H1 (cell line): ENCODE results near the gene IL31. TPM values are rescaled to one million over a fixed set of nuclear protein-coding genes. Genes with fewer than 3 reads are reported as not detected.
A peak's percentile ranks its signal among the peaks of the same experiment; 100 is the strongest.

ENCODE experiments used
- CTCF ChIA-PET: fragments of 300-600 bp; sonication (Branson Sonifier 250); formaldehyde crosslinking; loops from one replicate; lab custom pipeline; 2021; ENCODE audit not compliant: partially characterized antibody; lab: Charles Lee
- POLR2A ChIA-PET: fragments of 300-600 bp; sonication (Branson Sonifier 250); formaldehyde crosslinking; loops from one replicate; lab custom pipeline; 2021; ENCODE audit warnings: inconsistent platforms; ENCODE audit not compliant: partially characterized antibody; lab: Charles Lee
- DNase-seq, 2 experiments: peaks; one replicate each; pipeline versions ENCODE4 v3.0.0 to v3.0.0-alpha.2; 2010 to 2022; ENCODE audit warnings: low spot score in 2 of 2, low read depth in 1 of 2, mixed read lengths in 1 of 2
- FAIRE-seq: peaks from 2 replicates; lab custom pipeline; 2011; peaks lifted over from hg19 to GRCh38; lab: Jason Lieb, UNC
- H2AFZ ChIP-seq: 2 replicates; pipeline ENCODE4 v1.8.1; 2012; ENCODE audit warnings: low read length, inconsistent platforms
- H2AK5ac ChIP-seq: 2 replicates; pipeline ENCODE4 v1.6.1; 2013; ENCODE audit warnings: low read depth, low read length
- H2BK120ac ChIP-seq: replicated peaks from 2 replicates; pipeline ENCODE3; 2013; ENCODE audit warnings: low read depth, low read length, inconsistent platforms
- H2BK12ac ChIP-seq: 2 replicates; pipeline ENCODE4 v1.6.1; 2013; ENCODE audit warnings: low read depth, low read length
- H2BK15ac ChIP-seq: 2 replicates; pipeline ENCODE4 v1.6.1; 2013; ENCODE audit warnings: low read length
- H2BK20ac ChIP-seq: 2 replicates; pipeline ENCODE4 v1.6.1; 2013; ENCODE audit warnings: low read length
- H2BK5ac ChIP-seq: 2 replicates; pipeline ENCODE4 v1.6.1; 2013; ENCODE audit warnings: low read depth, low read length
- H3K14ac ChIP-seq: 2 replicates; pipeline ENCODE4 v1.6.1; 2013; ENCODE audit warnings: inconsistent platforms; ENCODE audit not compliant: insufficient read length
- H3K18ac ChIP-seq: 2 replicates; pipeline ENCODE4 v1.6.1; 2013; ENCODE audit warnings: low read length; ENCODE audit errors: extremely low read depth
- H3K23ac ChIP-seq: 2 replicates; pipeline ENCODE4 v1.6.1; 2013; ENCODE audit warnings: inconsistent platforms; ENCODE audit not compliant: insufficient read length
- H3K23me2 ChIP-seq: 2 replicates; pipeline ENCODE4 v1.6.1; 2013; ENCODE audit warnings: low read depth, low read length
- H3K27ac ChIP-seq: 2 replicates; pipeline ENCODE4 v1.6.1; 2011; ENCODE audit warnings: low read depth, low read length, inconsistent platforms
- H3K27me3 ChIP-seq, 4 experiments: replicated peaks in 1 of 4; 1 replicate in 1 of 4; 2 replicates in 3 of 4; pipeline versions ENCODE4 v1.6.1 to v1.8.1; 2011 to 2013; ENCODE audit warnings: low read length in 3 of 4, mild to moderate bottlenecking in 3 of 4, inconsistent platforms in 2 of 4, mixed read lengths in 2 of 4, moderate library complexity in 1 of 4; ENCODE audit not compliant: control insufficient read depth in 3 of 4, insufficient read depth in 3 of 4; ENCODE audit errors: extremely low read depth in 1 of 4
- H3K36me3 ChIP-seq, 4 experiments: 2 replicates each; pipeline versions ENCODE4 v1.6.1 to v1.8.1; 2011 to 2013; ENCODE audit warnings: mild to moderate bottlenecking in 4 of 4, low read length in 3 of 4, moderate library complexity in 2 of 4, control low read depth in 1 of 4, inconsistent platforms in 1 of 4; ENCODE audit not compliant: insufficient read depth in 4 of 4, control insufficient read depth in 2 of 4
- H3K4ac ChIP-seq: replicated peaks from 2 replicates; pipeline ENCODE3; 2013; ENCODE audit warnings: low read length, low read depth, mixed read lengths, inconsistent platforms; ENCODE audit not compliant: insufficient read length
- H3K4me1 ChIP-seq, 4 experiments: replicated peaks in 1 of 4; 1 replicate in 1 of 4; 2 replicates in 3 of 4; pipeline versions ENCODE4 v1.6.1 to v1.8.1; 2011 to 2013; ENCODE audit warnings: low read length in 3 of 4, inconsistent platforms in 2 of 4, mixed read lengths in 1 of 4; ENCODE audit not compliant: insufficient read depth in 4 of 4, control insufficient read depth in 3 of 4
- H3K4me2 ChIP-seq, 2 experiments: 2 replicates each; pipeline versions ENCODE4 v1.6.1 to v1.8.1; 2011 to 2013; ENCODE audit warnings: low read depth in 2 of 2, low read length in 2 of 2, control low read depth in 1 of 2, inconsistent platforms in 1 of 2, mild to moderate bottlenecking in 1 of 2; ENCODE audit not compliant: insufficient read depth in 1 of 2
- H3K4me3 ChIP-seq, 4 experiments: fragments of 200-600, 300-600 bp in 1 of 4; sonication (generic), shearing (Covaris generic), sonication (Bioruptor Twin) in 1 of 4; 2 replicates each; pipeline versions ENCODE4 v1.5.1 to v1.8.1; 2011 to 2016; ENCODE audit warnings: low read length in 4 of 4, low read depth in 3 of 4, control low read depth in 2 of 4, inconsistent platforms in 2 of 4, mild to moderate bottlenecking in 2 of 4, mixed read lengths in 1 of 4, moderate library complexity in 1 of 4; ENCODE audit not compliant: insufficient read depth in 2 of 4; ENCODE audit errors: extremely low read depth in 1 of 4
- H3K56ac ChIP-seq: replicated peaks from 2 replicates; pipeline ENCODE3; 2013; ENCODE audit warnings: low read depth, mild to moderate bottlenecking, mixed read lengths, low read length, inconsistent platforms; ENCODE audit not compliant: insufficient read length
- H3K79me1 ChIP-seq: 2 replicates; pipeline ENCODE4 v1.6.1; 2013; ENCODE audit warnings: low read depth, low read length, control low read depth
- H3K79me2 ChIP-seq, 2 experiments: 2 replicates each; pipeline versions ENCODE4 v1.6.1 to v1.8.1; 2012 to 2013; ENCODE audit warnings: low read length in 2 of 2, mild to moderate bottlenecking in 2 of 2, inconsistent platforms in 1 of 2; ENCODE audit not compliant: insufficient read depth in 2 of 2, control insufficient read depth in 1 of 2
- H3K9ac ChIP-seq, 4 experiments: replicated peaks in 1 of 4; 1 replicate in 1 of 4; 2 replicates in 3 of 4; pipeline versions ENCODE4 v1.6.1 to v1.8.1; 2011 to 2013; ENCODE audit warnings: low read depth in 3 of 4, low read length in 3 of 4, control low read depth in 2 of 4, mild to moderate bottlenecking in 2 of 4, moderate library complexity in 2 of 4, inconsistent platforms in 1 of 4; ENCODE audit errors: extremely low read depth in 1 of 4
- H3K9me3 ChIP-seq, 2 experiments: 2 replicates each; pipeline versions ENCODE4 v1.6.1 to v1.8.1; 2012 to 2013; ENCODE audit warnings: mild to moderate bottlenecking in 2 of 2, moderate library complexity in 2 of 2, control low read depth in 1 of 2, inconsistent platforms in 1 of 2, low read depth in 1 of 2, low read length in 1 of 2, mixed read lengths in 1 of 2; ENCODE audit not compliant: insufficient read depth in 2 of 2
- H4K20me1 ChIP-seq, 2 experiments: replicated peaks in 1 of 2; 2 replicates each; pipeline versions ENCODE3 to v1.8.1; 2011 to 2013; ENCODE audit warnings: inconsistent platforms in 2 of 2, low read length in 2 of 2, mild to moderate bottlenecking in 1 of 2; ENCODE audit not compliant: insufficient read depth in 2 of 2, control insufficient read depth in 1 of 2
- H4K5ac ChIP-seq: 2 replicates; pipeline ENCODE4 v1.6.1; 2013; ENCODE audit warnings: low read length, low read depth, mixed read lengths, inconsistent platforms; ENCODE audit not compliant: insufficient read length
- H4K8ac ChIP-seq: 2 replicates; pipeline ENCODE4 v1.8.0; 2013; ENCODE audit warnings: mild to moderate bottlenecking, moderate library complexity, low read length, inconsistent platforms; ENCODE audit not compliant: insufficient read depth; ENCODE audit errors: extremely low read depth
- H4K91ac ChIP-seq: replicated peaks from 2 replicates; pipeline ENCODE3; 2013; ENCODE audit warnings: low read length, mixed read lengths, inconsistent platforms; ENCODE audit not compliant: insufficient read length
- CBX8 ChIP-seq: fragments of 300-800, 300-1000 bp; sonication (generic); IDR thresholded peaks from 2 replicates; pipeline ENCODE4 v1.7.1; 2016; ENCODE audit warnings: low read depth, low read length, borderline replicate concordance
- EP300 ChIP-seq, 2 experiments: IDR thresholded peaks; 1 replicate in 1 of 2; 2 replicates in 1 of 2; pipeline ENCODE4 v1.6.1; 2011 to 2012; ENCODE audit warnings: low read depth in 2 of 2, low read length in 2 of 2, mild to moderate bottlenecking in 2 of 2, borderline replicate concordance in 1 of 2, inconsistent platforms in 1 of 2, moderate library complexity in 1 of 2
- EZH2 ChIP-seq: fragments of 200-600 bp; sonication (generic); IDR thresholded peaks from 2 replicates; pipeline ENCODE4 v1.7.1; 2012; ENCODE audit warnings: low read depth, mild to moderate bottlenecking, moderate library complexity, low read length, inconsistent platforms; ENCODE audit not compliant: severe bottlenecking
- GTF2F1 ChIP-seq: IDR thresholded peaks from 2 replicates; pipeline ENCODE4 v1.6.1; 2012; ENCODE audit warnings: low read depth, low read length, improper control_type of control experiment, borderline replicate concordance
- HDAC6 ChIP-seq: IDR thresholded peaks from one replicate; pipeline ENCODE4 v1.7.1; 2012; ENCODE audit warnings: low read depth, mild to moderate bottlenecking, inconsistent platforms, low read length, moderate library complexity
- RAD21 ChIP-seq, 2 experiments: IDR thresholded peaks in 1 of 2; conservative IDR thresholded peaks in 1 of 2; 2 replicates each; pipeline ENCODE4 v1.6.1; 2011; ENCODE audit warnings: low read depth in 2 of 2, low read length in 2 of 2, improper control_type of control experiment in 1 of 2, inconsistent platforms in 1 of 2, mild to moderate bottlenecking in 1 of 2, moderate library complexity in 1 of 2
- RFX5 ChIP-seq: IDR thresholded peaks from 2 replicates; pipeline ENCODE4 v1.6.1; 2011; ENCODE audit warnings: low read depth, low read length, improper control_type of control experiment, borderline replicate concordance
- SIX5 ChIP-seq: IDR thresholded peaks from 2 replicates; pipeline ENCODE4 v1.6.1; 2011; ENCODE audit warnings: mild to moderate bottlenecking, low read depth, low read length
- SRF ChIP-seq: IDR thresholded peaks from 2 replicates; pipeline ENCODE4 v1.6.1; 2011; ENCODE audit warnings: mild to moderate bottlenecking, low read depth, low read length, moderate library complexity
- TAF1 ChIP-seq: IDR thresholded peaks from 2 replicates; pipeline ENCODE4 v1.6.1; 2011; ENCODE audit warnings: mild to moderate bottlenecking, low read depth, low read length
- TAF7 ChIP-seq: optimal IDR thresholded peaks from 2 replicates; pipeline ENCODE3; 2011; ENCODE audit warnings: low read depth, mild to moderate bottlenecking, inconsistent platforms, low read length, moderate library complexity, borderline replicate concordance
- TBP ChIP-seq: IDR thresholded peaks from 2 replicates; pipeline ENCODE4 v1.6.1; 2011; ENCODE audit warnings: low read depth, low read length, improper control_type of control experiment
- ZNF274 ChIP-seq: IDR thresholded peaks from 2 replicates; pipeline ENCODE4 v1.7.0; 2012; ENCODE audit warnings: low read length, borderline replicate concordance; ENCODE audit errors: extremely low read depth
- WGBS, 2 experiments: shearing (Covaris generic) in 1 of 2; methylation state at CpG; one replicate each; pipeline versions ENCODE4 v1.1.6 to v1.1.7; 2013 to 2015; ENCODE audit warnings: low lambda C conversion rate in 2 of 2, mixed read lengths in 2 of 2, inconsistent platforms in 1 of 2, low coverage in 1 of 2, missing lambda C conversion rate in 1 of 2; ENCODE audit not compliant: insufficient replicate concordance in 2 of 2, insufficient coverage in 1 of 2, insufficient read length in 1 of 2; ENCODE audit errors: extremely low coverage in 1 of 2, missing lambda C conversion rate in 1 of 2; 5-methylcytosine and 5-hydroxymethylcytosine counted together
- polyA plus RNA-seq, 7 experiments: library from polyadenylated mRNA; depleted of rRNA in 3 of 7; stranded (reverse) in 5 of 7; unstranded in 2 of 7; fragments of >200 nt in 5 of 7; fragments of 200-250 nt in 2 of 7; gene quantifications; 1 replicate in 5 of 7; 2 replicates in 1 of 7; 4 replicates in 1 of 7; pipeline versions ENCODE4 v1.2.1 to v1.2.3, GENCODE V29; 2011 to 2013; ENCODE audit warnings: missing spikeins in 2 of 7, mixed read lengths in 2 of 7
- total RNA-seq: library from RNA; stranded (reverse); fragmentation: NEBNext Ultra II Directional; extraction: Animal tissue kit (Norgen Biotek cat#: 25700); gene quantifications from 2 replicates; pipeline ENCODE4 v1.2.1, GENCODE V29; 2021

The IL31 gene
- total and polyA plus RNA-seq, 2 of the 8 experiments (the other 6 are each of a cell fraction or from before 2014, with no cell fraction given) = not detected

DNA sequence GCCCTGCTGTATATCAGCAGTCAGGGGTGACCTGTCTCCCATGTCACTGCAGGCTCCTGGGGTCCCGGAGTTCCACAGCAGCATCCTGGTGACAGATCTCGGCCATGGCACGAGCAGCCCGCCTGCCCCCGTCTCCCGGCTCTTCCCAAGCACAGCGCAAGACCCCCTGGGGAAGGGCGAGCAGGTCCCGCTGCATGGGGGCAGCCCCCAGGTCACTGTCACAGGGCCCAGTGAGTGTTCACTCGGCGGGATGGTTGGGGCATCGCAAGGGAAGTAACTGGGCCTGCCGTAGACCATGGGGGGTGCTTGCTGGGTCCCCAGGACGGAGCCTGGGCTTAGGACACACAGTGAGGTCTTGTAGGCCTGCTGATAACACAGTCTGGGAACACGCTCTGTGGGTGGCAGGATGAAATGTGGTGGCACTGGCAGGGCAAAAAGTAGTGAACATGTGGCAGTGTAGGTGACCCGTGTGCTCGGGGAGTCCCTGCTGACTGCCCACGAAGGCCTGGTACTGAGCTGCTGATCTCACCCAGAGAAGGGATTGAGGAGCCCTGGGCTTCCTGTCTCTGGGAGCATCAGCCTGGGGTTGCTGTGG, 38.5 kb downstream of the IL31 start:
- no peak for DNase-seq
- 0 out of 2 replicates have a peak overlapping the region, but pooled peaks have one; percentile 43 for H2BK12ac ChIP-seq
- no peak overlapping the region for H3K4me2 ChIP-seq
- H3K4me3 ChIP-seq = no peak overlapping the region
- no peak overlapping the region for H2BK15ac ChIP-seq
- peaks cover 0 to 3% (median 0%) of the 10 kb centered on the region in 4 experiments; a peak in 2 of 8 replicates for H3K36me3 ChIP-seq
- no peaks in the 10 kb centered on the region for H4K20me1 ChIP-seq
- no peak overlapping the region for H3K14ac ChIP-seq
- no peak overlapping the region for H3K9ac ChIP-seq
- no peak overlapping the region for H3K56ac ChIP-seq
- no peak overlapping the region for H3K18ac ChIP-seq
- no peak overlapping the region for H2BK20ac ChIP-seq
- H3K4ac ChIP-seq = no peak overlapping the region
- H3K23ac ChIP-seq = no peak overlapping the region
- H3K9me3 ChIP-seq = no peaks in the 10 kb centered on the region
- H3K27ac ChIP-seq = no peak overlapping the region
- H2BK120ac ChIP-seq = no peak overlapping the region
- no peaks in the 10 kb centered on the region; a peak in 1 of 7 replicates for H3K27me3 ChIP-seq
- WGBS, 2 experiments = 94% methylated on average over 17 of the region's 18 CpGs; no CpG with 5 or more reads in 1 of the 2 experiments
- no peak overlapping the region for H2AFZ ChIP-seq
- ChIA-PET POLR2A (no interaction called here), CTCF (interaction anchor here (0.9 to 1.4 kb wide), 6 partner anchors 10 to 81 kb away, joined by 3 to 5 read pairs (median 4); no protein-coding TSS in a partner anchor)
- H4K5ac ChIP-seq = no peak overlapping the region
- FAIRE-seq = no peak
- no peaks in the 10 kb centered on the region for H3K23me2 ChIP-seq
- H4K8ac ChIP-seq = no peak overlapping the region
- peak overlapping the region; percentile 5; the same call in 1 of the 2 replicates for H2BK5ac ChIP-seq
- H3K79me1 ChIP-seq = no peaks in the 10 kb centered on the region
- no peak overlapping the region for H2AK5ac ChIP-seq
- H4K91ac ChIP-seq = no peak overlapping the region
- H3K4me1 ChIP-seq = peaks cover 0 to 8% (median 3%) of the 10 kb centered on the region in 4 experiments; a peak in 5 of 7 replicates
- H3K79me2 ChIP-seq = no peaks in the 10 kb centered on the region
- TF ChIP-seq GTF2F1 (no peak), EP300 (IDR thresholded peaks at IDR 0.05; ENCODE audit: borderline replicate concordance in 1 of 2, low read depth in 2 of 2, low read length in 2 of 2) (no peak), SIX5 (no peak), TBP (no peak), HDAC6 (no peak), SRF (no peak), CBX8 (no peak), EZH2 (no peak), ZNF274 (no peak), TAF1 (no peak), RFX5 (no peak), RAD21 (IDR thresholded peaks at IDR 0.05 in 1 of 2, conservative IDR thresholded peaks at IDR 0.05 in 1 of 2; ENCODE audit: low read depth in 2 of 2, low read length in 2 of 2) (no peak), TAF7 (no peak)
